NCI-H1694 treated with DMSO at 0.1 percent for 48 hours (cell line): ENCODE results near the gene ADARB2.
"Not testable (repeated sequence)": the region's sequence is repeated elsewhere in the genome, so short reads cannot be mapped to it uniquely, and the experiment has no call there.

Experiments
- DNase-seq: peaks from one replicate; lab custom pipeline; 2025; lab: John Stamatoyannopoulos, UW

ADARB2 gene

GRCh38 chr10:1642600-1643160, 94.6 kb downstream of the ADARB2 start:
- no peak for DNase-seq

DNA sequence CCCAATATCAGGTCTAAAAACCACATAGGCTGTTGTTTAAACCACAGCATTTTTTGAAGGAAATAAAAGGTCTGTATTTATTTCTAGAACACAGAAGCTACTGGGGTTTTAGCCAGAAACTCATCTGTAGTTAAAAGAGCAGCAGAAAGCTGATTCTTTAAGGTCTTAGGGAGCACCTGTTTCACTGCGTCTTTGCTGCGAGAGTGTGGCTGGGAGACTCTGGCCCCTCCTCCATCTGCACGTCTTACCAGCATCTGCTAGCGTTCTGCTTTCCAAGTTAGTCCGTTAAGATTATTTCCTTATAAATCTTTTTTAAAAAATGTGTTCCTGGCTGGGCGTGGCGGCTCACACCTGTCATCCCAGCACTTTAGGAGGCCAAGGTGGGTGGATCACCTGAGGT, 95.9 kb downstream of the ADARB2 start:
- no peak for DNase-seq

GRCh38 chr10:1638889-1639419, 98.4 kb downstream of the ADARB2 start:
- no peak for DNase-seq

GRCh38 chr10:1635340-1635739, 102.0 kb downstream of the ADARB2 start:
- no peak for DNase-seq

DNA sequence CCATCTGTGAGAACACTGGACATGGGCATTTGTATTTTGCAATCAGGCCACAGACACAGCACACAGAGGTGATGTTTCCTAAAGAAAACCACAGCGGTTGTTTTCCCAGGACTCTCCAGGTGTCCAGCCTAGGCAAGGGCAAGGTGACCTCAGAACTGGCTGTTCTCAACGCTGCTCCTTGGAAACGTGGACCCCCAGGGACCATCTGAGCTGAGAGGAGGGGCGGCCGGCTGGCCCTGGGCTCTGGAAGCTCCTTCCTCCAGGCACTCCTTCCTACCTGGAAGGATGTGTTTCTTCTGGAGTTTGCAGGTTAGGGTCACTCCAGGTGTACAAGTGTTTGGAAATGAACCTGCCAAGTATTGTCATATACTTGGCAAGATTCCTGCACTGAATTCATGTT, 103.1 kb downstream of the ADARB2 start:
- DNase-seq: no peak

- DNase-seq: no peak
These were observed 103.5 kb downstream of the ADARB2 start for GRCh38 chr10:1633783-1634182.

- no peak for DNase-seq
These were observed 104.7 kb downstream of the ADARB2 start for GRCh38 chr10:1632596-1632995.

DNA sequence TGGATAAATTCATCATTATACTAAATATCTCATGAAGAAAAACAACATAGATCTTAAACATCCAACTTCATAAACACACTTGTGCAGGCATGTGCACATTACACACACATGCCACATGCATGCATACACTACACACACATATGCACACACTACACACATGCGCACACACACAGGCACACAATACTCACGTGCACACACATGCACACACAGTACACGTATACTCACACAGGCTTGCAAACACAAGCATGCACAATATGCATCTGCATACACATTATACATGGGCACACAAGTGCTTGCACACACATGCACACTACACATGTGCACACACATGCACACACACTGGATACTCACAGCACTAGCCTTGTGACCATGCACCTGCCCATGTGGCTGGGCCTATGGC, 105.2 kb downstream of the ADARB2 start:
- no peak for DNase-seq

DNA sequence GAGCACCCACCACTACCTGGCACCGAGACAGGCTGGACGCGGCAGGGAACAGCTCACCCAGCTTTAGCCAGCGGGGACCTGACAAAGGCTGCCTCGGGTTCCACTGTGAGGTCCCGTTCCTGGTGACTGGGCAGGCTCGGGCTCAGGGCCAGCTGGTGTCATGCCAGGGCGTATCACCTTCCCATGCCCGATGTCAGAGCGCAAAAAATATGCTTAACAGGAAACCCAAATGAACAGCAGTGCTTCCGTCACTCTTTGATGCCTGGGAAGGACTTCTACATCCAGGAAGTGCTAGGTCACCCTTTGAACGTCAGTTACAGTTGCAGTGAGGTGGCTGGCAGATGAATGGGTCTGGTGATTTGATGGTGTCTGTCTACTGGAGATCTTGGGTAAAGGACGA, 106.0 kb downstream of the ADARB2 start:
- no peak for DNase-seq

DNA sequence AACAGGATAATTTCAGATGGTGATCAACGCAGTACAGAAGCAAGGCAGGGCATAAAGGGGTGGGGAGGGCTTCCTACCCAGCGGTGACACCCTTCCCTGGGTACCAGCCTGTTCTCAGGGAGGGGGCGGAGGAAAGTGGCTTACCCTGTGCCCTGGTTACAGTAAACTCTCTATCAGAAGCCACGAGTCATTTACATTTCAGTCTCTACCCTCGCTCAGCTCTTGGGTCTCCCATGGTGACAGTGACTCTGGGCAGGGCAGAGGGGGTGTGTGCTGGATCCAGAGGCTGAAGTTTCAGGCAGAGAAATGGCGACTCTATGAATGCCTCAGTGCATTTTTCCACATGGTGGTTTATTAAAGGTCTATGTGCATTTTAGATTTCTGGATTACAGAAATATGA, 107.0 kb downstream of the ADARB2 start:
- no peak for DNase-seq

DNA sequence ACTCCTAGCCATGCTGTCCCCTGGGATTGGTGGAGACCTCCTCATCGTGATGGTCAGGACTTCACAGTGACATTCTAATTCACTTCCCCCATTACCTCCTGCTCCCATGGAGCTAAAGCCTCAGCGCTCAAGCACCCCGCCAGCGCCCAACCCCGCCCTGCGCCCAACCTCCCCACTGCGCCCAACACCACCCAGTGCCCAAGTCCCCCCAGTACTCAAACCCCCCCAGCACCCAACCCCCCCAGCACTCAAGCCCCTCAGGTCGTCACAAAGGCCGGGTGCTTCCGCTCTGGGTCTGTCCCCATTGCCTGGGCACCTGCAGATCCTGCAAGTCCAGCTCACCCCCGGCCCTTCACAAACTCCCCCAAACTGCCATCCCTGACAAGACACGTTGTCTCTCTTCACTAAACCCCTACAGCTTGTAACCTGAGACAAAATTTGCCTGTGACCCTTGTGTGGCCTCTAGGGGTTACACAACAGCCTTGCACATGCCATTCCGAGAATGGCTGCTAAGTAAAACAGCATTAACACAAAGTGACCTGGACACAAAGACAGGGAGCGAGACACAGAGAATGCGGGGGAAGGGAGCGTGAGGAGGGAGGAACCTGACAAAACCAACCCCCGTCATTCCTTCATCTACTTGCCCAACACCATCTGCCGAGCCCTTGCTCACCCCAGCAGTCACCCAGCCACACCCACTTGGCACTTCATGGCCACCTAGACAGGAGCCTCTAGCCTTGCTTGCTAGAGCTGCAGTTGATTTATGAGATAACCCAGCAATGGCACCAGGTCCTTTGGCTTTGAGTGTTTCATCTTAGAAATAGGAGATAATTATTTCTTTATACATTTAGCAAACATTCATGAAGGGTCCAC, 107.8 kb downstream of the ADARB2 start:
- DNase-seq: no peak

DNA sequence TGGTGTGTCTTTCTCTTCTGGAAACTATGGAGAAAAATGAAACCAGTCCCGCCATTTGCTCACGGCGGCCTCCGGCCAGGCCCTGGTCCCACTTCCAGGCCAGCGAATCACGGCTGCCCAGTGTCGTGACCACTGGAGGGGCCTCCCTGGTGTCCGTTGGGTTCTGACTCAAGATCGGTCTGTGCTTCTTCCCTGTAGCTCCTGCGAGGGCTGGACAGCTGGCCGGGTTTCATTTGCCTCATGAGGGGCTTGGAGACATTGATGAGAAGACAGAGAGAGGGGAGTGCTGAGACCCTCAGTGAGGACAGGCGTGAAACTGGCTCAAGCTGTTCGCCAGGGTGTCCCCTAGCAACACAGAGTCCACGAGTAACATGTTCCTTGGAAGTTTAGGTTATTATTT, 108.6 kb downstream of the ADARB2 start:
- no peak for DNase-seq

- no peak for DNase-seq
These were observed 109.4 kb downstream of the ADARB2 start for GRCh38 chr10:1627945-1628344.

DNA sequence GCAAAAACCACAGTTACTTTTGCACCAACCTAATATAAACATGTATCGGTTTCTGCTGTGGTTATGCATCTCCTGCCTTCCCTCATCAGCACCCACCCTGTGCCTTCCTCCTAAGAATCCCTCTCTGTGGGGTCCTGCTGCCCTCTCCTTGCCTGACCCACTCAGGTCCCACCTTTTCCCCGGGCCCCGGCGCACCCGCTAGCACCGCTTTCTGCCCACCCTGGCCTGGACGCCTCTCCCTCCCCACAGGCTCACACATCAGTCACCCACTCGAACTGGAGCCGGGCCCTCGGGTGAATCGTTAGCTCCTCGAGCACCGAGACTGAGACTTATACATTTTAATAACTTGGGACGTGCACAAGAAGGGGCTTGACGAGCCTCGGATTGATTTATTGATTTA, 110.5 kb downstream of the ADARB2 start:
- no peak for DNase-seq

GRCh38 chr10:1626410-1626809, 110.9 kb downstream of the ADARB2 start:
- DNase-seq: no peak

DNA sequence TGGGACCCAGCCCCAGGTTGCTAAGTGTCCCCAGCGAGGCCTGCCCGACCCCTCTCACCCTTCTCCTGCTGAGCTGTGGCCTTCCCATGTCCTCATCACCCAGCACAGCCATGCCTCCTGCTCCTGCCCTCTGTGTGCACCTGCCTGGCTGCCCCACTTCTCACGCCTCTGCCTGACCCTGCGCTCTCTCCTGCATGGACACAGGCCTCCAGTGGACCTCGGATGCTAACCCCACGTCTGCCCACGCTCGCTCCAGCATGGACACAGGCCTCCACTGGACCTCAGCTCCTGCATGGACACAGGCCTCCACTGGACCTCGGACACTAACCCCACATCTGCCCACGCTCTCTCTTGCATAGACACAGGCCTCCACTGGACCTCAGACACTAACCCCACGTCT, 111.6 kb downstream of the ADARB2 start:
- no peak for DNase-seq

GRCh38 chr10:1625079-1625478, 112.2 kb downstream of the ADARB2 start:
- DNase-seq: no peak

DNA sequence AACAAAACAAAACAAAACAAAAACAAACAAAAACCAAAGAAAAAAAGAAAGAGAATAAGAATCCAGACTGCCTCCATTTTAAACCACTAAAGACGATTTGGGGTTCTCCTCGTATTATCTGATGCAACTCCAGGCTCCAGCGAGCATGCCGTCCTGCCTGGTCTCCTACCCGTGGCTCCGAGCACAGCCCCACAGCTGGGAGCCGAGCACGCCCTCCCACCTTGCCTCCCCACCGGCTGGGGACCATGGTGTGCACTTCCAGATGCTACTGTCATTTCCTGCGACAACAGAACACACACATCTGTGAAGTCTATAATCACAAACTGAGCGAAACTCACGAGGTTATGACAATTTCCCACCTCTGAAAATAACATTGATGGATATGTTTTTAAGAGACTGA, 113.1 kb downstream of the ADARB2 start:
- no peak for DNase-seq

DNA sequence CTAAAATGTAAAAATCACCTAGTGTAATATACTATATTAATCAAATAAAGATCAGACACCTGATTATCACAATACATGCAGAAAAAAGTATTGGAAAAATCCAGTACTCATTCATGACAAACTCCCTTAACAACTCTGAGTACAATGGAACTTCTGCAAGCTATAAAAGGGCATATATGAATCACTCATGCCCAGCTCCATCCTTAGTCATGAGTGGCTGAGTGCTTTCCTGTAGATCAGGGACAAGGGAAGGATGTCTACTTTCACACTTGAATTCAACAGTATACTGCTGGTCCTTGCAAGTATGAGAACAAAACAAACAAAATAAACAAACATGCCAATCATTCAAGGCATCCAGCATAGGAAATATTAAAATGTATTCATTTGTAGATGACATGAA, 116.5 kb downstream of the ADARB2 start:
- DNase-seq: no peak

- not testable (repeated sequence) for DNase-seq
These were observed 119.7 kb downstream of the ADARB2 start for GRCh38 chr10:1617376-1618317.

GRCh38 chr10:1616701-1617100, 120.6 kb downstream of the ADARB2 start:
- not testable (repeated sequence) for DNase-seq

DNA sequence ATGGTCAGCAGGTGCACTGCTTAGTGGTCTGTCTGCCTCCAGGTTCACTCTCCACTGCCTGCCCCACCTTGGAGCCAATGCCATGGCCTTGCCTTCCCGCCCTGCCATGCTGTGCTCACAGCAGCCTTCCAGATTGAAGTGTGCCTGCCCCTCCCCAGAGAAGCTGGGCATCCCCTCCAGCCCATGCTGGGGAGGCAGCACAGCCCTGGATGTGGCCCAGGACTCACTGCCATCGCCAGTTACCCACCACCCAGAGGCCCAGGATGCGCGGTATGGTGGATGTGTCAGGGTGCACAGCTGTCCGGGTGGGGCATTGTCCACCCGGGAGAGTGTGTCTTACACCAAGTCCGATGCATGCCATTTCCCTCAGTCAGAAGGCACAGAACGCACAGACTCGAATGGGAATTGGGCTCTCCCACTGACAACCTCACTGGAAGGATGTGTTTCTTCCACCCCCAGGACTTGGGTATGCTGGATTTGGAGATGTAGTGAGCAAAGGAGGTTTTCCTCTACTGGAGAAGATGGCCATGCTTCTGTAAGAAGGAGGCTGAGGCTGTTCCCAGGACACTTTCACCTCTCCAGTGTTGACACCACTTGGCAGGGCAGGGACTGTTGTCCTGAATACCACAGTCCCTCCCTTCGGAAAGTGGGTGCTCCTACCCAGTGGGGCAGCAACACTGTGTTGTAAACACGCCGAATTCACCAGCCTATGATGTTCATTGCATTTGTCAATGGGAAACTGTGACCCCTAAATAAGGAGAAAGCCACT, 122.0 kb downstream of the ADARB2 start:
- no peak for DNase-seq
